Body of pancreas (tissue), 4 donors: ENCODE data around the gene ZSCAN10. TPM values are rescaled to one million over a fixed set of nuclear protein-coding genes. Genes with fewer than 3 reads are reported as not detected.

Experiments
- ATAC-seq: fragments of 150-250 bp; one replicate; pipeline ENCODE4 v1.9.1; 2016
- DNase-seq, 4 donors: peaks; one replicate each; pipeline ENCODE4 v3.0.0-alpha.2; 2019
- H3K27ac ChIP-seq, 4 donors: fragments of 200-600 bp; sonication (generic); 1 replicate in 3 of 4; 2 replicates in 1 of 4; pipeline versions ENCODE4 v1.5.1 to v1.6.1; 2016 to 2019; ENCODE audit warnings: mild to moderate bottlenecking in 1 of 4, mixed read lengths in 1 of 4, moderate library complexity in 1 of 4
- H3K27me3 ChIP-seq, 2 donors: fragments of 200-600 bp; sonication (generic); one replicate each; pipeline ENCODE4 v1.6.0; 2016; ENCODE audit warnings: mild to moderate bottlenecking in 1 of 2
- H3K36me3 ChIP-seq, 2 donors: fragments of 200-600 bp; sonication (generic); replicated peaks in 1 of 2; 2 replicates each; pipeline ENCODE4 v1.5.1; 2016; ENCODE audit warnings: low read depth in 2 of 2; ENCODE audit not compliant: insufficient read depth in 1 of 2
- H3K4me1 ChIP-seq: fragments of 200-600 bp; sonication (generic); one replicate; pipeline ENCODE4 v1.6.0; 2016
- H3K4me3 ChIP-seq, 2 donors: fragments of 200-600 bp; sonication (generic); 1 replicate in 1 of 2; 2 replicates in 1 of 2; pipeline ENCODE4 v1.5.1; 2016 to 2019
- H3K9me3 ChIP-seq, 3 donors: fragments of 200-600 bp; sonication (generic); 1 replicate in 2 of 3; 2 replicates in 1 of 3; pipeline ENCODE4 v1.5.1; 2016
- CTCF ChIP-seq, 7 experiments: fragments of 450-650 bp in 4 of 7; fragments of 200-600 bp in 3 of 7; sonication (generic) in 3 of 7; IDR thresholded peaks; one replicate each; pipeline ENCODE4 v1.5.1; 2016 to 2019; ENCODE audit warnings: antibody characterized with exemption in 7 of 7
- POLR2A ChIP-seq, 3 donors: fragments of 450-650 bp; IDR thresholded peaks; one replicate each; pipeline ENCODE4 v1.6.1; 2016; ENCODE audit warnings: antibody characterized with exemption in 3 of 3, mild to moderate bottlenecking in 2 of 3
- WGBS, 2 donors: methylation state at CpG; one replicate each; pipeline ENCODE4 v1.1.5; 2017; 5-methylcytosine and 5-hydroxymethylcytosine counted together
- intact Hi-C: fragments of 100-400 bp; cut with DNase I; formaldehyde crosslinking; loops from one replicate; pipeline ENCODE4 v1.15.1; 2023
- total RNA-seq, 2 donors: library from RNA; depleted of rRNA; stranded (reverse); fragments of >200 nt; gene quantifications; one replicate each; pipeline ENCODE4 v1.1.0, GENCODE V29; 2016

Gene ZSCAN10
- total RNA-seq, 2 donors from 2014 or later = not detected

- ATAC-seq (no peak), DNase-seq (peak in 1 of 4 donors; percentile 29)
- TF ChIP-seq CTCF (IDR thresholded peaks at IDR 0.05) = no peak
- no peak for TF ChIP-seq POLR2A (IDR thresholded peaks at IDR 0.05)
- Histone ChIP-seq H3K27ac (no peak overlapping the region), H3K4me1 (peaks cover 11% of the 10 kb centered on the region), H3K9me3 (no peaks in the 10 kb centered on the region), H3K27me3 (no peaks in the 10 kb centered on the region), H3K36me3 (peaks cover 0 to 4% of the 10 kb centered on the region in 2 donors), H3K4me3 (no peak overlapping the region)
- intact Hi-C loops = no loop called here
- 62 to 69% methylated on average over 7 of the region's 7 CpGs for WGBS, 2 donors
Observed at GRCh38 chr16:3121851-3122467, 22.9 kb upstream of the ZSCAN10 start.

GRCh38 chr16:3120435-3120834 lies 21.3 kb upstream of the ZSCAN10 start:
- WGBS, 2 donors = 91 to 93% methylated on average over 9 to 16 of the region's 16 CpGs
- Histone ChIP-seq H3K4me1 (peaks cover 11% of the 10 kb centered on the region), H3K36me3 (peaks cover 0 to 4% of the 10 kb centered on the region in 2 donors), H3K27ac (no peak overlapping the region), H3K27me3 (no peaks in the 10 kb centered on the region), H3K4me3 (no peak overlapping the region), H3K9me3 (no peaks in the 10 kb centered on the region)
- TF ChIP-seq CTCF (IDR thresholded peaks at IDR 0.05) (no peak), POLR2A (IDR thresholded peaks at IDR 0.05) (no peak)
- intact Hi-C loops = no loop called here
- no peak for DNase-seq
- no peak for ATAC-seq

- Histone ChIP-seq H3K27me3 (no peaks in the 10 kb centered on the region), H3K36me3 (peaks cover 0 to 4% of the 10 kb centered on the region in 2 donors), H3K4me1 (peaks cover 8% of the 10 kb centered on the region), H3K27ac (no peak overlapping the region), H3K4me3 (no peak overlapping the region), H3K9me3 (no peaks in the 10 kb centered on the region)
- intact Hi-C loops = loop anchor here (10.0 kb wide), 1 partner anchor 65 kb away; no protein-coding TSS in a partner anchor
- ATAC-seq (no peak), DNase-seq (no peak)
- TF ChIP-seq CTCF (IDR thresholded peaks at IDR 0.05) (no peak), POLR2A (IDR thresholded peaks at IDR 0.05) (no peak)
- WGBS, 2 donors = 93% methylated on average over 19 to 49 of the region's 57 CpGs
Observed at GRCh38 chr16:3119701-3120408, 20.8 kb upstream of the ZSCAN10 start.

- ATAC-seq = no peak
- no peak for DNase-seq
- TF ChIP-seq POLR2A (IDR thresholded peaks at IDR 0.05) (no peak), CTCF (IDR thresholded peaks at IDR 0.05) (no peak)
- 93 to 97% methylated on average over 18 to 19 of the region's 33 CpGs for WGBS, 2 donors
- intact Hi-C loops = loop anchor here (10.0 kb wide), 1 partner anchor 64 kb away; no protein-coding TSS in a partner anchor
- Histone ChIP-seq H3K9me3 (no peaks in the 10 kb centered on the region), H3K27ac (no peak overlapping the region), H3K4me1 (peaks cover 10% of the 10 kb centered on the region), H3K27me3 (no peaks in the 10 kb centered on the region), H3K36me3 (peaks cover 0 to 4% of the 10 kb centered on the region in 2 donors), H3K4me3 (no peak overlapping the region)
Observed at GRCh38 chr16:3119286-3119685, 20.2 kb upstream of the ZSCAN10 start.
